ENCODE data around the gene BPIFB2.

The BPIFB2 gene

DNA sequence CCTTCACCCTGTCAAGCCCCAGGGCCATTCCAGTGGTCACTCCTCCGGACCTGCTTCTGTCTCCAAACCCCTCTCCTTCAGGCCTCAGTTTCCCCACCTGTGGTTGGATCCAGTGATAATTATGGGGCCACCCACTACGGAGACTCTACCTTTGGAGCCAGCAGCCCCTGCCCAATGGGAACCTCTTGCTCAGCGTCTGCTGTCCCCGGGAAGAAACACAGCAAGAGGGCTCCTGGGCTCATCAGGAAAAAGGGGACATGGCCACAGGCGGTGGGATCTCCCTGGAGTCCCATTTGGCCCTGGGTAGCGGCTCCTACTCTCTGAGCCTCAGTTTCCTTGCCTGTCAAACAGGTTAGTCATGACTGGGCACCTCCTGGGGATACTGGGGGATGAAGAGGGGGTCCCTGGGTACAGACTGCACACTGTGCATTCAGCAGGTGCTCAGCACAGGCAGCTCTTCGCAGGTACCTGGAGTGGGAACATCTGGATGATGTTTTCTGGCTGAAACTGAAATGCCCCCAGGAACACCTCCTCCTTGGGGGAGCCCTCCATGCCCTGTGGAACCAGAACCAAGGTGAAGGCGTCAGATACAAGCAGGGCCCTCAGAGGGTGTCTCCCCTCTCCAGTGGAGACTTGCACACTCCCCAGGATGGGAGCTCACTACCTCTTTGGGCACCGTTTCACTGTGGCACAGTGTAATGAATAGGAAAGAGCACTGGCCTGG lies 22.7 kb upstream of the BPIFB2 start:
- DNase-seq: no peak

DNA sequence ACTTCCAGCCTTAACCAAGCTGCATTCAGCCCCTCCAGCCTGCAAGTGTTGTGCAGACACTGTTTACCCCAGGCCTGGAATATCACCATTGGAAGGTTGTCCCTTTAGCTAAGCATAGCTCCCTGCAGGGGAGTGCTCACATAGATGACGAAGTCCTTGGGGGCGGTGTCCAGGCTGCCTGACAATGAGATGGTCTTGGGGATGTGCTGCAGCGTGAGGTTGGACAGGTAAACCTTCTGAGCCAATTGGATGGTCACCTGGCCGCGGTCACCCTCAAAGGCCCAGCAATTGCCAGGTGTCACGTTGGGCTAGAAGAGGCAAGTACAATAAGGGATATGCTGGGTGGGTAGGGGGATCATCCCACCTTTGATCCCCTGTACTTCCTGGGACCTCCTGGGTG lies 21.9 kb upstream of the BPIFB2 start:
- DNase-seq: no peak

DNA sequence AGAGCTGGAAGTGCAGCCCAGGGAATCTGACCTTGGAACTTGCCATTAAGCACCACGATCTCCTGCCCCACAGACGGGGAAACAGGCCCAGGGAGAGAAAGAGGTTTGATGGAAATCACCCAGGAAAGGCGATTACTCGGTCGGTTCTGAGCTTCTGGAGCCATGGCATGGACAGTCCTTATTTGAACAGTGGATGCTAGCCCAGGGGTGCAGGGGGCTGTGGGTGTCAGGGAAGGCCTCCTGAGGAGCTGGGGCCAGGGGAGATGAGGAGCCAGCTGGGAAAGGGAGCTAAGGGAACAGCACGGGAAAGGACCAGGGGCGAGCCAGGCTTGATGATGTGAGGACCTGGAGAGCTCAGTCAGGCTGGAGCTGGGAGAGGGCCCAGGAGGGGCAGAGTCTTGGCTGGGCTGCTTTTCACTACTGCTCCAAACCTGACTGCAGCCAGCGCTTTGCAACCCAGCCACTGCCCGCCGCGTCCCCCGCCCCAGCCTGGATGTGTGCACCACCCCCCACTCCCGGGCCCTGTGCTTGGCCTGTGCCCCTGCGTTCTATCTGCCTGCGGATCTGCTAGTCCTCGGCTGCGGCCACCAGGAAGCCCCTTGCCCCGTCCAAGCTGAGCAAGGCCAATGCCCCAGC lies 21.1 kb upstream of the BPIFB2 start:
- no peak for DNase-seq

DNA sequence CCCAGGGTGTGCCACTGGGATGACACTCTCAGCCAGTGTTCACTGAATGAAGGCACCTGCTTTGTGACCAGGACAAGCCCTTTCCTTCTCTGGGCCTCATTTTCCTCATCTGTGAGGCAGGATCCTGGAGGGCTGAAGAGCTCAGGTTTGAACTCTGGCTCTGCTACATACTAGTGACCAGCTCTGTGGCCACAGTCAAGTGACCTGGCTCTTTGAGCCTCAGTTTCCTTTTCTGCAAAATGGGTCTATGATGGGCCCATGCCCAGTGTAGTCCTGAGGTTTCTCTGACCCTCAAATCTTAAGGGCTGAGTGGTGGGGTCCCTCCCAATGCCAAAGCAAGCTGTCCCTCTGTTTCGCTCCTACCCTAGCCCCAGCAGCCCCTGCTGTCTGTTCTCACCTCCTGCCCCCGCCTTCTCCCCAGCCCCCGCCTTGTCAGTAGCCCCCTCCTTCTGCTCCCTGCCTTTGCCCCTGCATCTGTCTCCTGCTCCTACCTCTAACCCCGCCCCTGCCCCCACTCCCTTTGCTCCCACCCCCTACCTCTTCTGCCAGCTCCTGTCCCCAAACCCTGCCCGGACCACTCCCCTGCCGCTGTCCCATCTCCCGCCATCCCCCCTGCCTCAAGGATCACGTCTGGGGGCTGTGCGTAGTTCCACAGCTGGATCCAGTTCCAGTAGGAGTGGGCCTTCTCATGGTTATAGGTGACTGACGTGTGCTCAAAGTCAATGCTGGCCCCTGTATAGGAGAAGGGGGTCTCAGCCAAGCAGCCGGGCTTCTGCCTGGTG lies 20.3 kb upstream of the BPIFB2 start:
- DNase-seq: no peak

DNA sequence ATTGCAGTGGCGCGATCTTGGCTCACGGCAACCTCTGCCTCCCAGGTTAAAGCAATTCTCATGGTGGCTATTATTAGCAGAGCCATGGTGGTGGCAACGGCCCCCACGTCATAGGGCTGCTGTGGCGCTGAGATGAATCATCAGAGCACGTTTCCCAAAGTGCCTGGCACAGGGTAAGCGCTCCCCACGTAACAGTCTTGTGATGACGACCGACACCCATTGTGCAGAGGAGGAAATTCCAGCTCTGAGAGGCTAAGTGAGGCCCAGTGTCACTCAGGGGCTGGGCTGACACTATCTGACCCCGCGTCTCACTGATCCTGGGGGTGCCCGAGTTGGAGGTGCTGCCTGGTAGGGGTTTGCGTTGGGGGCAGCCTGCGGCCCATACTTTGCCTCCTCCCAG lies 19.5 kb upstream of the BPIFB2 start:
- no peak for DNase-seq

DNA sequence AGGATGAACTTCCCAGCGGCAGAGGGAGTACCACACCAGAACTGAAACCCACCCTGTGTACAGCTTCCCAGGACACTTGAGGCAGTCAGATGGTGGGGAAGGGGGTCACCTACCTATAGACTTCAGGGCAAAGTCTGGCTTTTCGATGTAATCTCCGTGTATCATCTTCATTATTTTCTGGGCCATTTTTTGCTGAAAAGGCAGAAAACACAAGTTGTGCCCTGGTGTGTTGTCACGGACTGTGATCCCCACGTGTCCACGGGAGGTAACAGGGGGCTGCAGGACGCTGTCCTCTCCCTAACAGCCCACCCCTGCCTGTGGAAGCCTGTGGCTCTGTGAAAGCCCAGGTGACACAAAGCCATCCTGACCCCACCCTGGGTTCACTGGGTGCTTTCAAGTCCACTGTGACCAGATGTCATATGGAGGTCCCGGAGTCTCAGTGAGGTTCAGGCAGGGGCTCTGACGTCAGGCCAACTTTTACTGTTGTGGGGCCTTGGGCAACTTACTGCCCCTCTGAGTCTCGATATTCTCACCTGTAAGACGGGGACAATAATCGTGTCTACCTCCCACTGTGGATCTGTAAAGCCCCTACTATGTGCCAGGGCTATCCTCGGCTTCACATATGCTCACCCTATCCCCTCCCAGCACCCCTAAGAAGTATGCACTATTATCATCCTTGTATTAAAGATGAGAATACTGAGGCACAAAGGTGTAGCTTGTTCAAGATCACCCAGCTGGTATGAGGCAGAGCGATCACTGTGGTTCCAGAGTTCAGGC lies 17.8 kb upstream of the BPIFB2 start:
- DNase-seq: no peak

DNA sequence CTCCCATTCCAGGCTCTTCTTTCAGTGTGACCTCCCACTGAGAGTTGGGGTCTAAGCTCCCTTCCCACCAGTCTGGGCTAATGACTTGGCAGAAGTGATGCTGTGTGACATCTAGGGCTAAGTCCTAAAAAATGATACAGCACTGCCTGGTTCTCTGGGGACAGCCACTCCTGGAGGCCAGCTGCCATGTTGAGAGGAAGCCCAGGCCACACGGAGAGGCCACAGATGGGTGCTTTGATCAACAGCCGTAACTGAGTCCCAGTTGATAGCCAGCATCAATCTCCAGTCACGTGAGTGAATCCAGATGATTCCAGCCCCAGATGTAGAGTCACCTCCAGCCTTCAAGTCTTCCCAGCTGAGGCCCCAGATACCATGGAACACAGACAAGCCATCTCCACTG lies 17.1 kb upstream of the BPIFB2 start:
- DNase-seq: no peak

DNA sequence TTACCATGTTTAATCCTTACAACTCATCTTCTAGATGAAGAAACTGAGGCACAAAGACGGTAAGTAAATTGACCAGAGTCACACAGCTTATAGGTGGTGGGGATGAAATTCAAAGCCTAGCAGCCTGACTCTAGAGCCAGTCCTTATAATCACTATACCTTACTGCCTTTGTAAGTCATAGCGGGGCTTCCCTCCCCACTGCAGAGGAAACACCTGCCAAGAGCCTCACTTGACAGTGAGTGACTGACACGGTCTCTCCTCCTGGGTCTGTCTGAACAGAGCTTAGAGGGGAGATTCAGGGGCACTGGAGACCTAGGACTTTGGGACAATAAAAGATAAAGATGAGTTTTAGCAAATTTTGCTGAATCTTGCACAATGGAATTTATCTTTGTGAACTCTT lies 16.1 kb upstream of the BPIFB2 start:
- no peak for DNase-seq

DNA sequence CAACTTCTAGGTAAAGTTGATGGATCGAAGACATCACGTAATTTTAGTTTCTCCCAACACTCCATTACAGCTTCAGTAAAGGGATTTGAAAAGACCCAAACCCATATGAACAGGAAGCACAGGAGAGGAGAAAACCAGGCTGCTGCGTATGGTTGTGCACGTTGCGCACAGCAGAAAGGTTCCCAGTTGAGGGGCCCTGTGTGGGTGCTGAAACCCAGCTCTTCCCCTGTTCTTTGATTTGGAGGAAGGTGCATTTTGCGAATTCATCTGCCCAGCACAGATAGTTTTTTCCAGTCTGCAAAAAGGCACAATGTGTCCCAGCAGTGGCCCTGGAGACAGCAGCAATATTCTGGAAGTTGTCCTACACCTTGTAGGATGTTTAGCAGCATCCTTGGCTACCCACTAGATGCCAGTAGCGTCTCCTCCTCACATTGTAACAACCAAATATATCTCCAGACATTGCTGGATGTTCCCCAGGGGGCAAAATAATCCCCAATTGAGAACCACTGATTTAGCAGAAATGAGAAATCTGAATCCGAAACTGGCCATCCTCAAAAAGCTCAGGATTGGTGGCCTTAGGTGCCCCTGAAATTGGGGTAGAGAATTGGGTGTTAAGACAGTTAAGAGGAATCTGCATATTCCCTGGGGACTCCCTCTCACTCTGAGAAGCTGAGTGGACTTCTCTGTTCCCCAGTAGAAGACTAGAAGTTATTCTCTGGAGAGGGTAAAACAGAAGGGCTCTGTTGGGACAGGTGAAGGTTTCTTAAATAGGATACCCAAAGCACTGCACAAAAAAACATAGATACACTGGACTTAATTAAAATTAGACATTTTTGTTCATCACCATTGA lies 15.5 kb upstream of the BPIFB2 start:
- no peak for DNase-seq

DNA sequence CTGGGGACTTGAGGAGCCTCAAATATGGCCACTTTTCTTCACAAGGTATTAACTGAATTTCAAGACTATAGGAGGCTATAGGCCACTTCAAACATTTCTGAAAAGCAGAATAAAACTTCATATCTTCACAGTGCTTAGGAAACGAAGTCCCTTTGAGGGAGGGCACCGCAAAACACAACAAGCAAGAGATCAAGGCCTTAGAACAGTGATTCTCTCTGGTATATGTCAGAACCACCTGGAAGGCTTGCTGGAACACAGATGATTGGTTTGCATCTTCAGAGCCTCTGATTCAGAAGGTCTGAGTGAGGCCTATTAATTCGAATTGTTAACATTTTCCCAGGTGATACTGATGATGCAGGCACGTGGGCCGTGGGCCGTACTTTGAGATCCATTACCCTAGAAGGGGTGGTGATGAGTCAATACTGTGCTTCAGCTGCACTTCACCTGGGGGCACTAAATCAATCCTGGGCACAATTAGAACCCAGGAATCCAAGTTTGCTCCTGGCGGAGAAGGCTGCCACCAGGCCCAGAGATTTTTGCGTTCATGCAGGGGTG lies 13.9 kb upstream of the BPIFB2 start:
- DNase-seq: no peak

DNA sequence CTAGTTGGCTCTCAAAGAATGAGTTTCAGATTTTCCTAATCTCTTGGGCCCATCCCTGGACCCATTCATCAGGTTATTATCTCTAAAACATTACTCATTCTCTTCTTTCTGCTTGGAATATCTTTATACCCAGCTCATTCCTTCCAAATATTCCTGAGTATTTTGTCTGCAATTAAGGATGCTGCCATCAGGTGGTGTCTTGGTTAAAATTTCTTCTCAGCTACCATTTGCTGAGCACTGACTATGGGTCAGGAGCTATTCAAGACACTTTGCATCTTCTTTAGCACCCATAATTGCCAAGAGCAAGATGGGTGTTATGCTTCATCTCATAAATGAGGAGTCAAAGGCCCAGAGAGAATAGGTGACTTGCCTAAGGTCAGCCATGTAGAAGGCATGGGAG lies 11.7 kb upstream of the BPIFB2 start:
- no peak for DNase-seq

DNA sequence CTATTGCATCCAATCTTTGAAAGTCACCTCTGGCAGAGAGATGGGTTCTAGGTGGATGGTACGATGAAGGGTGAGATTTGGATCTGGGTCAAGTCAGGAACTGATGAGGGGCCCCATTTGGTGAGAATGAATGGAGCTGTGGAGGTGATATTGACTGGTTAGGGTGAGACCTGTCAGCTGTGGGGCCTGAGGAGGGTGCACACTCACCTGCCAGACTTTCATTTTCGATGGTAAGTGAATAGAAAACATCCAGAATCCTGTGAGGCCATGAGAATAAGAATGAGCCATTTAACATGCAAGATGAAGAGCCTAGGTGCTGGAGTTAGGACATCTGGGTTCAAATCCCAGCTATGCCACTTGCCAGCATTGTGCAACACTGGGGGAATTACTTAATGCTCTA lies 10.1 kb upstream of the BPIFB2 start:
- DNase-seq: no peak

DNA sequence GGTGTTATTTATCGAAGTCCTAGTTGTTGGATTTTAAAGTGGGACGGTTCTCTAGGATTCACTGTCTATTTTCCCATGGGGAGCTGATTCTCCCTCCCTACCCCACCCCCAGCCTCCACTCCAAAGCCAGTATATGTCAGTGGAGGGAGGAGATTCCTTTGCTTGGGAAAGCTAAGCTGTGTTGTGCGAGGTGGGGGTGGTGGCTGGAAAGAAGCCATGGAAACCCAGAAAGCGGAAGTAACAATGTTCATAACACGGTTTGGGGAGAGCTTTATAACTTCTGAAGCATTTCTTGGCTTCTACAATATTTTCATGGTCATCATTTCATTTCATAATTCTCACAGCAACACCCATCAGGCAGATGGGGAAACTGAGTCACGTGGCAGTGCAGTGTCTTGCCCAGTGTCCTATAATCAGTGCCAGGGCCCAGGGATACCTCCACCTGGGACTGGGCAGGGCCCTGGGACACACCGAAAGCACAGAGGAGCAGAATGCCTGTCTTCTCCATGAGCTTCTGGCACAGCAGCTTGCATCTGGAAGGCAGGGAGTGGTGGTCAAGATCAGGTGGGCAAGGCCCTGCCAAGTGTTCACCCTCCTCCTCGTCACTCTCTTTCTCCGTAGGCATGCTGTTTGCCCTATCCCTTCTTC lies 7.8 kb upstream of the BPIFB2 start:
- DNase-seq: no peak

DNA sequence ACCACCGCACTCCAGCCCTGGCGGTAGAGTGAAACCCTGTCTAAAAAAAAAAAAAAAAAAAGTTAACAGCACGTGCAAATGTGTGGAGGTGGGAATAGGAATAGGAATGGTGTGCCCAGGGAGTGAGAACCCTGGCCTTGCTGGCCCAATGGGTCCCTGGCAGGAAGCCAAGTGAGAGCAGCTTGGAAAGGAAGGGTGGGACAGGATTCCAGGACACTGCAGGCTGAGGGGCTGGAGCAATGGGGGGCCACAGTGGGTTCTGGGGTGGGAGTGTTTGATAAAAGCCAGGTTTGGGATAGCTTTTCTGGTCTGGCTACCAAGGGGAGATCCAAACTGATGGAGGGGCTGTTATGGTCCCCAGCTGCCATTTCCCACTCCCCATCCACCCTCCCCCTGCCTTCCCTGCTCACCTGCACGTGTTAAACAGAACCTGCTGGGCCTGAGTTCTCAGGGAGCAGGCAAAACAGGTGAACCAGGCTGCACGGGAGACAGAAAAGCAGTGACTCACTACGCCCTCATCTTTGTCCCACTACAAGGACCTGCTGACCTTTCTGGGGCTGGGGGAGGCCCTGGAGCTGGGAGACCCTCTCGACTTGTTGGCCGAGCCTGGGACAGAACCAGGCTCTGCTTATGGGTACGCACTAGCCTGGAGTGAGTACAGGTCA lies 6.6 kb upstream of the BPIFB2 start:
- no peak for DNase-seq

DNA sequence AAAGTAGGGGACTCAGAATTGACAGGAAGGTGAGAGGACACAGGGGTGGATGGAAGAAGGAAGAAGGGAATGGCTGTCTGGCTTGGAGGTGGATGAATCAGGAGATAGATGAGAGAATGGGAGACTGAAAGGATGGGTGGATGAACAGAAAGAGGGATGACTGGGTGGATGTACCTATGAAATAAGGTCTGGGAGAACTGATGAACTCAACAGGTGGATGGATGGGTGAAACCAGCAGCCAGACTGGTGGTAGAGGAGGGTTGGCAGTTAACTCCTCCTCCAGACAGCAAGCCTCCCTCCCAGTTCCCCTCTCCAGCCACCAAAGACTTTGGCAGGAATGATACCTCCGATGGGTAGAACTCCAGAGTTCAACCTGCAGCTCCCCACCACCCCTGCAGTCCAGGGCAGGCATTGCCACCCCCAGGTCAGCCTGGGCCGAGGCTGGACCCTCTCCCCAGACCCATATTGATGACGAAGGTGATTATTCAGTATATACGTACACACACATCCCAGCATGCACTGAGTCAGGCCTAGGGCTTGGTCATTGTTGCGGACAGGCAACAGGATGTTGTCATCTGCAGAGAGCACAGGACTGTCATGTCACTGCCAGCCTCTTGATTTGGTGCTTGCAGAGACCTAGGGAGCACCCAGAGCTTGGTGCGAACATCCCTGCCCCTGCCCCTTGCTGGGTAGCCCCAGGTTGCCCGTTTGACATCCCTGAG lies 5.3 kb upstream of the BPIFB2 start:
- DNase-seq: no peak

DNA sequence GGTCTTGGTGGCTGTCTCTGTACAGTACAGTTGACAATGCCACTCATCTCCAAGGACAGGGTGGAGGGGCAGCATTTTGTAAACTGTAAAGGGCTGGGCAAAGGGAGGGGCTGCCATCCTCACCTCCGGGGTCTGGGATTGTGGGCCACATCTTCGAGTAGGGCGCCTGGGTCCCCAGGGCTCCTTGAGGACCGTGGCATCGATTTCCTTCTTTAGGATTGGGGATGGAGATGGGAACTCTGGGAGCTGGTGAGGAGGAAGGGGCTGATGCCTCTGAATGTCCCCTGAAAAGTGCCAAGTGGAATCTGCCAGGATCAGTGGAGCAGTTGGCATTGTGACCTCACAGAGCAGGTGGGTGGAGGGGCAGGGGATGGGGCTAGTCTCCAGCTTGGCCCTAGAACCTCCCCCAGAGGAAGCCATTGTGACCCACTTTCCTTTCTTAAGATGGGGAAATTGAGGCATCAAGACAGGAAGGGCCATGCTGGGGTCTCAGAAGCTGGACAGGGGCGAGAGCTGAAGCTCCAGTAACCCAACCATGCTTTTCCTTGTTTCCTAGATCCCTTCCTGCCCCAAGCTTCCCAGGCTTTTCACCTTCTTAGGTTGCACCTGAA lies 3.3 kb upstream of the BPIFB2 start, which contains the start of gene SUN5:
TSS of gene SUN5 (minus strand) at position 293 of the 611 bp plus-strand sequence. CDS start at position 200, 93 bp downstream.
- DNase-seq: no peak

DNA sequence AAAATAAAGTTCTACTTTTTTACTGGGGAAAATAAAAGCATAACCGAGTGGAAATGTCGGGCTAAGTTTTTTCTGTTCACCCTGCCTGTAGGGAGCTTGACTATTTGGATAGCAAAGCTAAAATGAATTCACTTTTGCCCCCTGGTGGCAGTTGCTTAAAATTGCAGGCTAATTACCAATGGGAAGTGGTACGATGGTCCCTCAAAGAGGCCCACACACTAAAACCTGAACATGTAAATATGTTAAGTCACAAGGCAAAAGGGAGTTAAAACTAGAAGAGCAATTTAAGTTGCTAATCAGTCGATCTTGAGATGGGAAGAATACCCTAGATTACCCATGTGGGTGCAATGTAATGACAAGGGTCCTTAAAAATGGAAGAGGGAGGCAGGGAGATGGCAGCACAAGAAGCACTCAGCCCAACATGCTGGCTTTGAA lies 2.4 kb upstream of the BPIFB2 start:
- DNase-seq: peak; percentile 3

DNA sequence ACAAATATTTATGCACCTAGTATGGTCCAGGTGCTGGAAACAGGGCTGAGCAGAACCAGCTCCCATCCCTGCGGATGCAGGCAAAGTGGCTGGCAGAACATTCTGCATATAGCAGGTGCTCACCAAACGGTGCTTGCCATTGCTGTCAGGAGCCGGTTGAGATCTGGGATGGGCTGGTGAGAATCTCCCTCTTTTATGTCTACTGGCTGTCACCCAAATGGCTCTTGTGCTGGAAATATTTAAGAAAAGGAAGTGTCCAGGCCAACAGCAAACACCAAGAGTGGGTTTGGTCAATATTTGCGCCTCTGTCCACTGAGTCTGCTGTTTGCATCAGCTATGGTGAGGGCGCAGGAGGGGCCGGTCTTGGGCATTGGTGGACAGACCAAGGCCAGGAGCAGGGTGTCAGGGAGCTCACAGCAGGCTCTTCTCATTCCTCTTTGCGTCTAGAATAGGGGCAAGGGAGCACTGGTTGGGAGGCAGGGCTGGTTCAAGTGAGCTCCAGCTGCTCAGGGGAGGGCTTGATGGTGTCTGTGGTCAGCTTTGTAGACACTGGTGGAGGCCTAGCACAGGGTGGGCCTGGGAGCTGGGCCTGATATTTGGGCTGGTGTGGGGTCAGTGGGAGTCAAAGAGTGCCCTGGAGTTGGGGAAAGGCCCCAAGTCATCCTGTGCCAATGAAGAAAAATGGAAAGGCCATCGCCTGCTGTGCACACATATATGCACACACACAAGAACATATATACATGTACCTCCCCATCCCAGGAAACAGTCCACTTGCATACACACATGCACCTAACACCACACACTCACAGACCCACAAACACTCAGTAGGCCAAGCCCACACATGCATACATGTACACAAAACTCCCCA lies 1.4 kb upstream of the BPIFB2 start:
- no peak for DNase-seq
